Gastrocnemius medialis (tissue), 4 donors: Measurements from ENCODE around the gene ADAMTS10. TPM values are rescaled to one million over a fixed set of nuclear protein-coding genes. Genes with fewer than 3 reads are reported as not detected.

Experiments used
- ATAC-seq, 2 donors: fragments of 150-250 bp; one replicate each; pipeline ENCODE4 v1.9.1; 2016
- DNase-seq, 2 donors: peaks; one replicate each; pipeline ENCODE4 v3.0.0-alpha.2; 2019
- H3K27ac ChIP-seq, 4 donors: fragments of 200-600 bp; sonication (generic); 1 replicate in 1 of 4; 2 replicates in 3 of 4; pipeline ENCODE4 v1.5.1; 2016 to 2018; ENCODE audit warnings: mild to moderate bottlenecking in 2 of 4, moderate library complexity in 1 of 4
- H3K27me3 ChIP-seq, 3 donors: fragments of 200-600 bp; sonication (generic) in 2 of 3; 1 replicate in 1 of 3; 2 replicates in 2 of 3; pipeline versions ENCODE4 v1.5.1 to v1.6.0; 2016 to 2019; ENCODE audit warnings: mild to moderate bottlenecking in 1 of 3, moderate library complexity in 1 of 3
- H3K36me3 ChIP-seq, 2 donors: fragments of 200-600 bp; sonication (generic) in 1 of 2; one replicate each; pipeline ENCODE4 v1.5.1; 2017 to 2018
- H3K4me1 ChIP-seq, 2 donors: fragments of 200-600 bp; sonication (generic) in 1 of 2; one replicate each; pipeline ENCODE4 v1.5.1; 2016 to 2017; ENCODE audit warnings: mild to moderate bottlenecking in 2 of 2
- H3K4me3 ChIP-seq, 4 donors: fragments of 200-600 bp; sonication (generic) in 3 of 4; 1 replicate in 1 of 4; 2 replicates in 3 of 4; pipeline ENCODE4 v1.5.1; 2016 to 2019; ENCODE audit warnings: mild to moderate bottlenecking in 2 of 4
- H3K9me3 ChIP-seq, 3 donors: fragments of 200-600 bp; sonication (generic) in 2 of 3; 1 replicate in 1 of 3; 2 replicates in 2 of 3; pipeline ENCODE4 v1.5.1; 2016 to 2019
- CTCF ChIP-seq, 5 experiments: fragments of 450-650 bp in 3 of 5; fragments of 200-600 bp in 2 of 5; sonication (generic) in 2 of 5; IDR thresholded peaks in 4 of 5; conservative IDR thresholded peaks in 1 of 5; 1 replicate in 4 of 5; 2 replicates in 1 of 5; pipeline ENCODE4 v1.5.1; 2016 to 2019; ENCODE audit warnings: antibody characterized with exemption in 5 of 5, mild to moderate bottlenecking in 3 of 5, moderate library complexity in 3 of 5
- POLR2A ChIP-seq, 2 donors: fragments of 450-650 bp; IDR thresholded peaks; one replicate each; pipeline ENCODE4 v1.6.1; 2017; ENCODE audit warnings: antibody characterized with exemption in 2 of 2, mild to moderate bottlenecking in 2 of 2, moderate library complexity in 2 of 2
- in situ Hi-C, 4 donors: fragments of 200-750 bp; cut with MboI; loops; one replicate each; pipeline versions ENCODE4 v1.15.0 to v1.8.0; 2017; ENCODE audit warnings: low sequenced_read_pairs in 4 of 4
- intact Hi-C: fragments of 100-400 bp; cut with DNase I; formaldehyde crosslinking; loops from one replicate; pipeline ENCODE4 v1.15.1; 2023; ENCODE audit warnings: low total_unique reads
- total RNA-seq, 4 donors: library from RNA; depleted of rRNA; stranded (reverse); fragments of >200 nt; gene quantifications; one replicate each; pipeline versions ENCODE4 v1.1.0 to v1.2.3, GENCODE V29; 2016

ADAMTS10 gene
- total RNA-seq, 4 donors from 2014 or later = 2.2 to 7.7 (median 3.6) TPM

DNA sequence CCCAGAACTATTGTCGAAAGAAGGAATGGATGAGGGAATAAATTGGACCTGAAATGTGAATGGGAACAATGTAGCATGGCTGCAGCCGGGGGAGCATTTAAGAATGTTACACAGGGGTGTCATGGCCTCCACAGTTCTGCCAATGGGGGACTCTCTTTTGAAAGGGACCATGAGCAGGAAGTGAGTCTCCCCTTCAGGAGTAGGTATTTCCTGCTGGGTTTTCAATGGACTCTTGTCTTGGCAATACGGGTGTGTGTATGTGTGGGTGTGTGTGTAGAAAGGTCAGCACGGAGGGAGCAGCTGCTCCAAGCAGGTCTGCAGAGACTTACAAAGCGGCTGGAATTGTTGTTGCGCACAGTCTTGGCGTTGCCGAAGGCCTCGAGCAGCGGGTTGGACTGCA is 57.7 kb downstream of the ADAMTS10 start:
- no peaks in the 10 kb centered on the region for H3K27me3 ChIP-seq
- no peak for TF ChIP-seq CTCF (IDR thresholded peaks at IDR 0.05 in 4 of 5, conservative IDR thresholded peaks at IDR 0.05 in 1 of 5)
- no peak for TF ChIP-seq POLR2A (IDR thresholded peaks at IDR 0.05)
- ATAC-seq (no peak), DNase-seq (no peak)
- no peak overlapping the region for H3K27ac ChIP-seq
- intact Hi-C loops (no loop called here), in situ Hi-C loops (no loop called here)
- no peaks in the 10 kb centered on the region for H3K9me3 ChIP-seq
- no peaks in the 10 kb centered on the region for H3K4me1 ChIP-seq
- H3K36me3 ChIP-seq = no peaks in the 10 kb centered on the region
- H3K4me3 ChIP-seq = no peak overlapping the region

DNA sequence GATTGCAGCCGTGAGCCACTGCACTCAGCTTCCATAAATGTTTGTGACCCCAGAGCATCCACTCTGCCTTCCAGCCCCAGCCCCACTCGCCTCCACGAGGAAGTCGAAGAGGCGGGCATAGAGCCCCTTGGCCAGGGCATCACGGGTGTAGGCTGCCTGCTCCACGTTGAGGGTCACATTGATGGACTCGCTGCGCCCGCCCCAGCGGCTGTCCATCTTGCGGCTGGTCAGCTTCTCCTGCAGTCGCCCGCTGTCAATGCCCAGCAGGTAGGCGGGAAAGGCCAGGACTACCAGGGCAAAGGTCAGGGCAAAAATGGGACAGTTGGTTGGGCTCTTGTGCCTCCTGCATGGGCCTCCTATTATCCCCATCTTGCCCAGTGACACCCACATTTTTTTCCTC is 60.4 kb downstream of the ADAMTS10 start:
- in situ Hi-C loops = no loop called here

GRCh38 chr19:8545743-8546142 is 64.8 kb downstream of the ADAMTS10 start:
- Histone ChIP-seq H3K4me3 (no peak overlapping the region), H3K27me3 (no peaks in the 10 kb centered on the region), H3K4me1 (no peaks in the 10 kb centered on the region), H3K9me3 (no peaks in the 10 kb centered on the region), H3K36me3 (no peaks in the 10 kb centered on the region), H3K27ac (no peak overlapping the region)
- DNase-seq (no peak), ATAC-seq (no peak)
- TF ChIP-seq POLR2A (IDR thresholded peaks at IDR 0.05) (no peak), CTCF (IDR thresholded peaks at IDR 0.05 in 4 of 5, conservative IDR thresholded peaks at IDR 0.05 in 1 of 5) (no peak)
- intact Hi-C loops (no loop called here), in situ Hi-C loops (no loop called here)

More for the DNA sequence above, 60.4 kb downstream of the ADAMTS10 start:
- Histone ChIP-seq H3K27me3 (no peaks in the 10 kb centered on the region), H3K36me3 (no peaks in the 10 kb centered on the region), H3K4me1 (no peaks in the 10 kb centered on the region), H3K27ac (no peak overlapping the region), H3K4me3 (no peak overlapping the region), H3K9me3 (no peaks in the 10 kb centered on the region)
- no peak for ATAC-seq
- DNase-seq = no peak
- intact Hi-C loops = no loop called here
- no peak for TF ChIP-seq CTCF (IDR thresholded peaks at IDR 0.05 in 4 of 5, conservative IDR thresholded peaks at IDR 0.05 in 1 of 5)
- no peak for TF ChIP-seq POLR2A (IDR thresholded peaks at IDR 0.05)

- TF ChIP-seq POLR2A (IDR thresholded peaks at IDR 0.05) (no peak), CTCF (IDR thresholded peaks at IDR 0.05 in 4 of 5, conservative IDR thresholded peaks at IDR 0.05 in 1 of 5) (no peak)
- in situ Hi-C loops = no loop called here
- DNase-seq = no peak
- Histone ChIP-seq H3K27me3 (no peaks in the 10 kb centered on the region), H3K27ac (no peak overlapping the region), H3K4me3 (no peak overlapping the region), H3K9me3 (no peaks in the 10 kb centered on the region), H3K36me3 (no peaks in the 10 kb centered on the region), H3K4me1 (no peaks in the 10 kb centered on the region)
- no peak for ATAC-seq
- intact Hi-C loops = no loop called here
Measured at GRCh38 chr19:8544168-8544567, 66.3 kb downstream of the ADAMTS10 start.

DNA sequence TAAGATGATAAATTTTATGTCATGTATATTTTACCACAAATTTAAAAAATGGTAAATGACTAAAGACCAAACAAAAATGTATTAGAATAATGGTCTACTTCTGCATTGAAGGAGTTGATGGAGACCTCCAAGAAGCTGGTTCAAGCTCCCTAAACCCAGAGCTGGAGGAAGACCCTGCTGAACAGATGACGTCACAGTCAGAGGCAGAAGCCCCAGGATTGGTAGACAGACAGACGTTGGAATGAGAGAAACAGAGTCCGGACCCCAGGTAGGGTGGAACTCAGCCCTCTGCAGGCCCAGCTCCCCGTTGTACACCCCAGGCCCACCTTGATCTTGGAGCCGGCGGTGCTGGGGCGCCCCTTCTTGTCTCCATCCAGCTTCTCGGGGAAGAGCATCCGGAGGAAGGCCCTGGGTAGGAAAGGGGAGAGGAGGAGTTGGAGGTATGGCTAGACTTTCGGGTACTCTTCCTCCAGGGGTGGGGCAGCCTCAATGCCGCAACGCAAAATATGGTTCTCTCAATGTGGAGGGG is 70.8 kb downstream of the ADAMTS10 start:
- H3K4me1 ChIP-seq = no peaks in the 10 kb centered on the region
- H3K9me3 ChIP-seq = no peaks in the 10 kb centered on the region
- H3K36me3 ChIP-seq = no peaks in the 10 kb centered on the region
- in situ Hi-C loops = no loop called here
- ATAC-seq (no peak), DNase-seq (no peak)
- intact Hi-C loops = no loop called here
- no peak overlapping the region for H3K4me3 ChIP-seq
- TF ChIP-seq CTCF (IDR thresholded peaks at IDR 0.05 in 4 of 5, conservative IDR thresholded peaks at IDR 0.05 in 1 of 5) = no peak
- no peak for TF ChIP-seq POLR2A (IDR thresholded peaks at IDR 0.05)
- no peaks in the 10 kb centered on the region for H3K27me3 ChIP-seq
- no peak overlapping the region for H3K27ac ChIP-seq
